Superior temporal gyrus (tissue), 1 donor: ENCODE measurements around the gene OLIG3.

Source experiments
- DNase-seq: peaks from one replicate; pipeline ENCODE4 v3.0.0-alpha.2; 2016; ENCODE audit errors: extremely low spot score

The OLIG3 gene

DNA sequence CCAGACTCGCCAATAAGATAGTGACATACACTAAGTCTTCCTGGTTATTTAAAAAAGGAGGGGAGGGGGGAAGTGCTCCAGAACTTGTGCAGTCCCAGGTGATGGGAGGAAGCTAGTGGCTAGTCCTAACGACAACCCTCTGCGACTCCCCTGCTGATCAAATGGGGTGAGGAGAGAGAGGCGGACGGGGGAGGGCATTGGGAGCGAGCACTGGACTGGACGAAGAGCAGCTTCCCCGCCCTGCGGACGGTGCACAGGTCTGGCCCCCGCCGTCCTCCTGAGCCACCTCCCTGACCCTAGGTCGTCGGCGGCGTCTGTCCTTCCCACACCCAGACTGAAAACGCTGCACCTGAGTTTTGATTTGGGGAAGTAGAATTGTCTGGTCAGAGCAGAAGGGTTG is 2.2 kb upstream of the OLIG3 start:
- no peak for DNase-seq

DNA sequence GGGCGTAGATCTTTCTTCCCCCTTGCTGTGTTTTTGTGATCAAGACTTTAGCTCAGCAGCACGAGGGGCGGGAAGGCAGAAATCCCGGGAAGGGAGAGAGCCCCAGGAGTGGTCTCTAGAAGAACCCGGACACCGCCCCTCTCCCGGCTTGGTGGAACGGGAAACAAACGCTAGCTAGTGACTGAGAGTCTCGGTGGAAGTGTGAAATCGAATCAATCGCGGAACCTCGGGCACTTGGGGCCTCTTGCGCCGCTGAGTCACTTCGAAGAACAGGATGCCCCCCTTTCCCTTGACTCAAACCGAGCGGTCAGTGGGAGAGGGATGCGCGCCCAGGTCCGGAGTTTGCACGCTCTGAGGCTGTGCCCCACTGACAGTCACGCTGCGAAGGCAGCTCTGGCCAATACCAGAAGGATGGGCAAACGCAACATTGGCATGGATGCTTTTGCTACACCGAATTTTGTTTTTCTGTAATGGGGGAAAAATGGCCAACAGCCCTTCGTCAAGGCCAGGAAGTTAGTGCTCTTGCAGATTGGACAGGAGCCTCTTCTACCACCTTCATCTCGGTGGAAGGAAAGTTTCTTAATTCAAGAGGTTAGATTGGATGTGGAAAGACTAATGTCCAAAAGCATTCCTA is 1.6 kb upstream of the OLIG3 start:
- no peak for DNase-seq

- no peak for DNase-seq
These were observed 951 bp upstream of the OLIG3 start for GRCh38 chr6:137494988-137495702.

GRCh38 chr6:137493218-137494038 is 766 bp downstream of the OLIG3 start:
- DNase-seq = no peak

GRCh38 chr6:137492289-137493217 is 1.6 kb downstream of the OLIG3 start:
- no peak for DNase-seq

GRCh38 chr6:137491478-137491877 is 2.7 kb downstream of the OLIG3 start:
- no peak for DNase-seq

GRCh38 chr6:137490961-137491360 is 3.2 kb downstream of the OLIG3 start:
- no peak for DNase-seq

- no peak for DNase-seq
These were observed 3.9 kb downstream of the OLIG3 start for GRCh38 chr6:137490006-137490905.

GRCh38 chr6:137489046-137490005 is 4.9 kb downstream of the OLIG3 start:
- no peak for DNase-seq

GRCh38 chr6:137488150-137489045 is 5.8 kb downstream of the OLIG3 start:
- no peak for DNase-seq

DNA sequence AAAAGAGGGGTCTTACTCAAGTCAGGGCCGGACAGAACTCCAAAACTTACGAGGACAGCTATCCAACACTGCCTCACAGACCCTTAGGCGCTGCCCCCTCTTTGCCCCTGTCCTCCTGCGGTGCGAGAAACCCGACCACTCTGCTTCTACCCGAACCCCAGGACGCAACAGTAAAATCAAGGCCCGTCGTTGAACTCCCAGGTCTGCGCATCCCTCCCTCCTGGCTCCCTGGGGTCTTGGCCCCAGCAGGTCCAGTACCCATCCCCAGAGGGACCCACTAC is 6.4 kb downstream of the OLIG3 start:
- DNase-seq = no peak

GRCh38 chr6:137487181-137487868 is 6.9 kb downstream of the OLIG3 start:
- DNase-seq = no peak

- no peak for DNase-seq
These were observed 7.8 kb downstream of the OLIG3 start for GRCh38 chr6:137486416-137486815.

- no peak for DNase-seq
These were observed 13.8 kb downstream of the OLIG3 start for GRCh38 chr6:137480431-137480830.

DNA sequence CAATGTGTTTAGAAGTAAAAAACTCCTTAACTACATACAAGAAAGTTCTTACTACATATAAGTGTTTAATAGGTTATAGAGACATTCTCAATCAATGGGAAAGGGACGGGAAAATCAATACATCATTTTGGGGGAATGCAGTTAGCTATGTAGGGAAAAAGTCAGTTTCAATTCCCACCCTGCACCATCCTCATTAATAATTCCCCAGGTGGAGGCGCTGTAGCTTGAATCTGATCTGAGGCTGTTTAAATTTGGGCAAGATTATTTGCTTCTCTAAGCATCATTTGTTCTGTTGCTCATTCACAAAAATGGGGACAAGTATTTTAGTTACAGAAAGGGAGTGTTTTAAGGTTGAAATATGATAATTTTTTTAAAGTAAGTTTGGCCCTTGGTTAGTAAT is 19.1 kb downstream of the OLIG3 start:
- DNase-seq = no peak

- DNase-seq = no peak
These were observed 20.6 kb downstream of the OLIG3 start for GRCh38 chr6:137473598-137473997.

DNA sequence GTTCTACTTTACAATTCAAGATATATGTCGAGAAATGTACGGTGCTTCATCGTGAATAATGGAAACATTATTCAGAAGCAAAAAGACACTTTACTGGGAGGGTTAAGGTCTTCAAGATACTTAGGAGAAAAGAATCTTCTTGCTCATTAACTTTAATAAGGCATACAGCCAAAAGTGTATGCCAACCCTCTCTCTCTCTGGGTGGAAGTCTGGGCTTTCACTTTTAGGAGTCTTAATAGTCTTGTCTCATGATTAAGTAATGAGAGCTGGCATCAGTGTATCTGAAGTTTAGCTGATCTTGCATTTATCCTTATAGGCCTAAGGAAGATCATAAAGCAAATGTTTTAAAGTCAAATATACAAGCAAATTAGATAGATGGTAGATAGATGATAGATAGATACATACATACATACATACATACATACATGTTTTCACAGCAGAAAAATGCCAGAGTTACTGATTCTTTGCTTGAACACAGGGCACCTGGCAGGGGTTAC is 21.5 kb downstream of the OLIG3 start:
- no peak for DNase-seq

DNA sequence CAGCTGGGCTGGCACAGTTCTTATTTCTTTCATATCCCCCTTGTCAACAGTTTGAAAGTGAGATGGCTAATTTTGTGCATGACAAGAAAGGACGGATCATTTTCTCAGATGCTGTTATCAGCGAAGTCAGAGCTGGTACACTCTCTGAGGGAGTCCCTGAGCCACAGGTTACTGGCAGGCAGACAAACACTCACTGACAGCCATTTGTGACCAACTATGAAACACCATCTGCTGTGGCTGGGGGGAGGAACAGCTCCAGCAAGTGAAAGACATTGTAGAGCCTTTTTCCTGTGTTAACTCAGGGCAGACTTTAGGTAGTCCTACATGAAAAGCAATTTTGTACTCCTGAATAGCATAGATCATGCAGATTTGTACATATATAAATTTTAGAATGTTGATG is 22.2 kb downstream of the OLIG3 start:
- no peak for DNase-seq
